Measurements from ENCODE around the gene PTPRN2.
"Not testable (repeated sequence)": the region's sequence is repeated elsewhere in the genome, so short reads cannot be mapped to it uniquely, and the experiment has no call there.

The PTPRN2 gene

GRCh38 chr7:157784041-157784835, 803.4 kb downstream of the PTPRN2 start:
- no peak for DNase-seq (ENCODE audit: low spot score)
- in situ Hi-C loops (cut with MboI; ENCODE audit: low sequenced_read_pairs, unreplicated experiment) = no loop called here
- TF ChIP-seq CTCF (IDR thresholded peaks at IDR 0.05; ENCODE audit: borderline replicate concordance, control extremely low read depth, extremely low read depth, insufficient read depth, missing control alignments) = no peak

GRCh38 chr7:157782041-157782440, 805.6 kb downstream of the PTPRN2 start:
- in situ Hi-C loops (cut with MboI; ENCODE audit: low sequenced_read_pairs, unreplicated experiment) = no loop called here
- no peak for DNase-seq (ENCODE audit: low spot score)
- no peak for TF ChIP-seq CTCF (IDR thresholded peaks at IDR 0.05; ENCODE audit: borderline replicate concordance, control extremely low read depth, extremely low read depth, insufficient read depth, missing control alignments)

GRCh38 chr7:157780721-157781120, 806.9 kb downstream of the PTPRN2 start:
- no peak for DNase-seq (ENCODE audit: low spot score)
- TF ChIP-seq CTCF (IDR thresholded peaks at IDR 0.05; ENCODE audit: borderline replicate concordance, control extremely low read depth, extremely low read depth, insufficient read depth, missing control alignments) = no peak
- in situ Hi-C loops (cut with MboI; ENCODE audit: low sequenced_read_pairs, unreplicated experiment) = no loop called here

- in situ Hi-C loops (cut with MboI; ENCODE audit: low sequenced_read_pairs, unreplicated experiment) = no loop called here
Observed at GRCh38 chr7:157780312-157780711, 807.3 kb downstream of the PTPRN2 start.

GRCh38 chr7:157779206-157779605, 808.4 kb downstream of the PTPRN2 start:
- no peak for TF ChIP-seq CTCF (IDR thresholded peaks at IDR 0.05; ENCODE audit: borderline replicate concordance, control extremely low read depth, extremely low read depth, insufficient read depth, missing control alignments)
- DNase-seq (ENCODE audit: low spot score) = no peak
- in situ Hi-C loops (cut with MboI; ENCODE audit: low sequenced_read_pairs, unreplicated experiment) = no loop called here

More at GRCh38 chr7:157780312-157780711, 807.3 kb downstream of the PTPRN2 start:
- no peak for DNase-seq (ENCODE audit: low spot score)
- no peak for TF ChIP-seq CTCF (IDR thresholded peaks at IDR 0.05; ENCODE audit: borderline replicate concordance, control extremely low read depth, extremely low read depth, insufficient read depth, missing control alignments)

- DNase-seq (ENCODE audit: low spot score); in situ Hi-C loops (cut with MboI; ENCODE audit: low sequenced_read_pairs, unreplicated experiment): not testable (repeated sequence)
Observed at GRCh38 chr7:157777194-157777762, 810.3 kb downstream of the PTPRN2 start.
